ENCODE measurements around the gene KLHL35.
"Not testable (repeated sequence)": the region's sequence is repeated elsewhere in the genome, so short reads cannot be mapped to it uniquely, and the experiment has no call there.

Gene KLHL35

DNA sequence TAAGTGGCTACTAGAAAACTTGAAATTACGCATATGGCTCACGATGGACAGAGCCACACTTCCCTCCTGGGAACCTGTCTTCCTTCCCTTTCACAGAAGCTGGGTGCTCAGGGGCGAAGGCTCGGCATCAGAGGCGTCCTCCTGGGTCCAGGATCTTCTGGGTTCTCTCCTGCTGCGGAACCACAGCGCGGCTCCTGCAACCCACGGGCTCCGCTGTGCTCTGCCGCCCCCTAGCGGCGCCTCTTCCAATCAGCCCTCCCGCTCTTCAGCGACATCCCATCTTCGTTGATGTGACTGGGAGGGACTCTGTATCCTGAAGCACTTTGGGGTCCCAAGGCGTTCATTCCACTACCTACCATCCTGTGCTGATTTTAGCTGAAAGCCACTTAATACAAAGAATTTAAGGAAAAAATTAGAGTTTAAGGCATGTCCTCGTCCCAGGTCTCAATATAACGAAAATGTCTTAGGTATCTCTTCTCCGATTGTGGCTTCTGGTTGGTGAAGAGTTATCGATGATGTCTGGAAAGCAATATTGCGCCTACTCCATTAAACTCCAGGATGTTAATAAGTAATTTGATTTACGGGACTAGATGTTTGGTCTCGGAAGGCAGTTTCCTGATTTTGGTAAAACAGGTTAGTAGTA, 48.4 kb downstream of the KLHL35 start:
- peaks cover 11% of the 10 kb centered on the region for H3K4me1 ChIP-seq (ENCODE audit: insufficient read depth, low read length)
- H4K20me1 ChIP-seq (ENCODE audit: insufficient read depth, low read length) = no peaks in the 10 kb centered on the region
- peak overlapping the region; percentile 30; the same call in 1 of the 2 replicates for H3K9ac ChIP-seq (ENCODE audit: low read depth, low read length)
- H3K9me3 ChIP-seq (ENCODE audit: insufficient read depth, low read length, severe bottlenecking) = no peaks in the 10 kb centered on the region
- no peaks in the 10 kb centered on the region for H3K27me3 ChIP-seq (ENCODE audit: insufficient read depth, low read length, poor library complexity)
- TF ChIP-seq EZH2 (IDR thresholded peaks at IDR 0.05; ENCODE audit: borderline replicate concordance, low read depth, low read length, severe bottlenecking) (no peak), CTCF (IDR thresholded peaks at IDR 0.05; ENCODE audit: borderline replicate concordance, extremely low read depth, low read length, poor library complexity, severe bottlenecking) (peak; percentile 98)
- peak; percentile 79 for DNase-seq
- peak overlapping the region; percentile 50 for H3K27ac ChIP-seq (ENCODE audit: low read length)
- H3K79me2 ChIP-seq (ENCODE audit: insufficient read depth, low read length) = no peaks in the 10 kb centered on the region
- H3K4me3 ChIP-seq (ENCODE audit: low read depth in 1 of 2, low read length in 2 of 2) = peak overlapping the region in 1 of 2 experiments; percentile 27; a peak in 1 of 4 replicates
- peak overlapping the region; percentile 84 for H2AFZ ChIP-seq (ENCODE audit: low read depth, low read length)
- H3K4me2 ChIP-seq (ENCODE audit: insufficient read depth, low read length) = peak overlapping the region; percentile 59
- H3K36me3 ChIP-seq (ENCODE audit: insufficient read depth, low read length) = no peaks in the 10 kb centered on the region
- peak; percentile 94 for ATAC-seq (ENCODE audit: insufficient read depth, low read depth)

- Histone ChIP-seq H3K27ac (ENCODE audit: low read length) (no peak overlapping the region), H3K4me2 (ENCODE audit: insufficient read depth, low read length) (no peak overlapping the region), H4K20me1 (ENCODE audit: insufficient read depth, low read length) (no peaks in the 10 kb centered on the region), H3K36me3 (ENCODE audit: insufficient read depth, low read length) (no peaks in the 10 kb centered on the region), H3K27me3 (ENCODE audit: insufficient read depth, low read length, poor library complexity) (no peaks in the 10 kb centered on the region), H3K9me3 (ENCODE audit: insufficient read depth, low read length, severe bottlenecking) (no peaks in the 10 kb centered on the region), H3K9ac (ENCODE audit: low read depth, low read length) (no peak overlapping the region), H3K79me2 (ENCODE audit: insufficient read depth, low read length) (no peaks in the 10 kb centered on the region), H2AFZ (ENCODE audit: low read depth, low read length) (no peak overlapping the region), H3K4me1 (ENCODE audit: insufficient read depth, low read length) (peaks cover 8% of the 10 kb centered on the region), H3K4me3 (ENCODE audit: low read depth in 1 of 2, low read length in 2 of 2) (no peak overlapping the region)
- TF ChIP-seq EZH2 (IDR thresholded peaks at IDR 0.05; ENCODE audit: borderline replicate concordance, low read depth, low read length, severe bottlenecking) (no peak), CTCF (IDR thresholded peaks at IDR 0.05; ENCODE audit: borderline replicate concordance, extremely low read depth, low read length, poor library complexity, severe bottlenecking) (no peak)
- DNase-seq (no peak), ATAC-seq (ENCODE audit: insufficient read depth, low read depth) (no peak)
These were observed 49.8 kb downstream of the KLHL35 start for GRCh38 chr11:75383246-75383645.

DNA sequence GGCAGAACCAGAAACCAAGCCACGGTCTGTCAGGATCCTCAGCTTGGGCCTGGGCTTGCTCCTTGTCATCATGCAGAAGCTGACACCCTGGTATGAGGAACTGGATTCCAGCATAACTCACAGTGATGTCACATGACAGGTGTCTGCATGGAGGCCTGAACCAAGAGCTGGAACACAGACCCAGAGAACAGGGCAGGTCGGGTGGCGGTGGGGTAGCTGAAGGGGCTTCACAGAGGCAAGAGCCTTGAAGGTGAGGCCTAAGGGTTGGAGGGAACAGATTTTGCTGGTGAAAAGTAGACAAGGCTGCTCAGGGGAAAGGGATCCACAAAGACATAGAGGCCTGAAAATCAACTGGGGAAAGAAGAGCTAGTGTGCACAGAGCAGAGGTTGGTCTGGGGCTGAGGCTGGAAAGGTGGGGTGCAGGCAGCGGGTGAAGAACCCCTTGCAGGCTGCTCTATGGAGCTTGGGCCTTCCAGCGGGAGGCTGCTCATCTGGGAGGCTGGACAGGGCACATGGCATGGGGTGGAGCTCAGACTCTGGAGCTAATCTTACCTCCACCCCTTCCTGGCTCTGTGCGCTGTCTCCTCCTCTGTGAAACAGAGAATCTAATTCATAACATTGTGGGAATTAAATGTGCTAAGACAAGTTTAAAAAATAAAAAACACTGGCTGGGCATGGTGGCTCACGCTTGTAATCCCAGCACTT, 52.1 kb downstream of the KLHL35 start:
- Histone ChIP-seq H3K4me3 (ENCODE audit: low read depth in 1 of 2, low read length in 2 of 2) (no peak overlapping the region), H3K79me2 (ENCODE audit: insufficient read depth, low read length) (no peaks in the 10 kb centered on the region), H4K20me1 (ENCODE audit: insufficient read depth, low read length) (no peaks in the 10 kb centered on the region), H3K4me2 (ENCODE audit: insufficient read depth, low read length) (no peak overlapping the region), H3K4me1 (ENCODE audit: insufficient read depth, low read length) (peaks cover 13% of the 10 kb centered on the region), H3K27ac (ENCODE audit: low read length) (no peak overlapping the region), H3K9me3 (ENCODE audit: insufficient read depth, low read length, severe bottlenecking) (no peaks in the 10 kb centered on the region), H3K9ac (ENCODE audit: low read depth, low read length) (no peak overlapping the region), H3K27me3 (ENCODE audit: insufficient read depth, low read length, poor library complexity) (no peaks in the 10 kb centered on the region), H2AFZ (ENCODE audit: low read depth, low read length) (peak overlapping the region; percentile 5; the same call in 1 of the 2 replicates), H3K36me3 (ENCODE audit: insufficient read depth, low read length) (no peaks in the 10 kb centered on the region)
- TF ChIP-seq EZH2 (IDR thresholded peaks at IDR 0.05; ENCODE audit: borderline replicate concordance, low read depth, low read length, severe bottlenecking) = no peak
- ATAC-seq (ENCODE audit: insufficient read depth, low read depth) (no peak), DNase-seq (no peak)

DNA sequence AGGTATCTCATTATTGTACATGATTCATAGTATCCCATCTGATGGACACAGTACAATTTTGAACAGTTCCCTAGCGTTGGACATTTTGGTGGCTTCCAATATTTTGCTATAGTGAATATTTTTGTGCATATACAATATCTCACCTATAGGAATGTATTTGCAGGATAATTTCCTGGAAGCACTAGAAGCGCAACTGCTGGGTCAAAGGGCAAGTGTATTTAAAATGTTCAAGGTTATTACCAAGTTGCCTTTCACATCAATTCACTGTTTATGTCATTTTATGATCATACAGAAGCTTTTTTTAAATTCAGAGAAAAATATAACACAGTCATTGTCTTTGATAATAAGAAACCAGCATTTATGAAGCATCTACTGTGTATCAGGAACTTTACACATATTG, 52.8 kb downstream of the KLHL35 start:
- TF ChIP-seq EZH2 (IDR thresholded peaks at IDR 0.05; ENCODE audit: borderline replicate concordance, low read depth, low read length, severe bottlenecking) (no peak), CTCF (IDR thresholded peaks at IDR 0.05; ENCODE audit: borderline replicate concordance, extremely low read depth, low read length, poor library complexity, severe bottlenecking) (no peak)
- Histone ChIP-seq H2AFZ (ENCODE audit: low read depth, low read length) (0 out of 2 replicates have a peak overlapping the region, but pooled peaks have one; percentile 5), H3K27me3 (ENCODE audit: insufficient read depth, low read length, poor library complexity) (no peaks in the 10 kb centered on the region), H3K36me3 (ENCODE audit: insufficient read depth, low read length) (no peaks in the 10 kb centered on the region), H3K27ac (ENCODE audit: low read length) (no peak overlapping the region), H3K79me2 (ENCODE audit: insufficient read depth, low read length) (no peaks in the 10 kb centered on the region), H3K9me3 (ENCODE audit: insufficient read depth, low read length, severe bottlenecking) (no peaks in the 10 kb centered on the region), H3K9ac (ENCODE audit: low read depth, low read length) (no peak overlapping the region), H3K4me1 (ENCODE audit: insufficient read depth, low read length) (peaks cover 13% of the 10 kb centered on the region), H3K4me2 (ENCODE audit: insufficient read depth, low read length) (no peak overlapping the region), H3K4me3 (ENCODE audit: low read depth in 1 of 2, low read length in 2 of 2) (no peak overlapping the region), H4K20me1 (ENCODE audit: insufficient read depth, low read length) (no peaks in the 10 kb centered on the region)
- DNase-seq (no peak), ATAC-seq (ENCODE audit: insufficient read depth, low read depth) (no peak)

DNA sequence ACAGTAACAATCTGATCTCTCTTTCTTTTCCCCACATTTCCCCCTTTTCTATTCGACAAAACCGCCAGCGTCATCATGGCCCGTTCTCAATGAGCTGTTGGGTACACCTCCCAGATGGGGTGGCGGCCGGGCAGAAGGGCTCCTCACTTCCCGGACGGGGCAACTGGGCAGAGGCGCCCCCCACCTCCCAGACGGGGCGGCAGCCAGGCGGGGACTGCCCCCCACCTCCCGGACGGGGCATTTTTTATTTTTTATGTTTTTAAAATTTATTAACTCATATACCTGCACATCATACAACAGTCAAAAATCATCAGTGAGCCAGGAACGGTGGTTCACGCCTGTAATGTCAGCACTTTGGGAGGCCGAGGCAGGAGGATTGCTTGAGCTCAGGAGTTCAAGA, 54.2 kb downstream of the KLHL35 start:
- not testable (repeated sequence) for H3K36me3 ChIP-seq (ENCODE audit: insufficient read depth, low read length); H3K27ac ChIP-seq (ENCODE audit: low read length); H2AFZ ChIP-seq (ENCODE audit: low read depth, low read length); H3K9ac ChIP-seq (ENCODE audit: low read depth, low read length); ATAC-seq (ENCODE audit: insufficient read depth, low read depth); H3K4me2 ChIP-seq (ENCODE audit: insufficient read depth, low read length); H3K4me3 ChIP-seq (ENCODE audit: low read depth in 1 of 2, low read length in 2 of 2); DNase-seq; H3K4me1 ChIP-seq (ENCODE audit: insufficient read depth, low read length); H4K20me1 ChIP-seq (ENCODE audit: insufficient read depth, low read length); H3K9me3 ChIP-seq (ENCODE audit: insufficient read depth, low read length, severe bottlenecking); H3K79me2 ChIP-seq (ENCODE audit: insufficient read depth, low read length); H3K27me3 ChIP-seq (ENCODE audit: insufficient read depth, low read length, poor library complexity)
